GM19099 (cell line): ENCODE results near the gene RAB44.

Source experiments
- POLR2A ChIP-seq: IDR thresholded peaks from 3 replicates; pipeline ENCODE4 v1.6.1; 2011; ENCODE audit warnings: low read depth; ENCODE audit not compliant: insufficient read length; ENCODE audit errors: extremely low read depth

Gene RAB44

DNA sequence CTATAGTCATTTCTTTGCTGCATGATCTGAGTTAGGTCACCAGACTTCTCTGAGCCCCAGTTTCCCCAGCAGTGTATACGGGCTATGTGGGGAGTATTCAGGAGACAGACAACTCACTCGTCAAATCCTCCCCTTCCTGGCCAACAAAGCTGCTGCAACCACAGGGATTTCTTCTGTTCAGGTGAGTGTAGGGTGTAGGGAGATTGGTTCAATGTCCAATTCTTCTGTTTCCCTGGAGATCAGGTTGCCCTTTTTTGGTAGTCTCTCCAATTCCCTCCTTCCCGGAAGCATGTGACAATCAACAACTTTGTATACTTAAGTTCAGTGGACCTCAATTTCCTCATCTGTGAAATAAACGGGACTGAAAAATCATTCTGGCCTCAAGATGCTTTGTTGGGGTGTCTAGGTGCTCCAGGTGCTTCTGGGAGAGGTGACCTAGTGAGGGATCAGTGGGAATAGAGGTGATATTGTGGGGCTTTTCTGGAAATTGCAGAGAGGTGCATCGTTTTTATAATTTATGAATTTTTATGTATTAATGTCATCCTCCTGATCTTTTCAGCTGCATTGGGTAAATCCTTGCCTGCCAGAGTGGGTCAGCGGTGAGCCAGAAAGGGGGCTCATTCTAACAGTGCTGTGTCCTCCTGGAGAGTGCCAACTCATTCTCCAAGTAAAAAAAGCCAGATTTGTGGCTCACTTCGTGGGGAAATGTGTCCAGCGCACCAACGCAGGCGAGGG, 19.7 kb upstream of the RAB44 start:
- no peak for TF ChIP-seq POLR2A

DNA sequence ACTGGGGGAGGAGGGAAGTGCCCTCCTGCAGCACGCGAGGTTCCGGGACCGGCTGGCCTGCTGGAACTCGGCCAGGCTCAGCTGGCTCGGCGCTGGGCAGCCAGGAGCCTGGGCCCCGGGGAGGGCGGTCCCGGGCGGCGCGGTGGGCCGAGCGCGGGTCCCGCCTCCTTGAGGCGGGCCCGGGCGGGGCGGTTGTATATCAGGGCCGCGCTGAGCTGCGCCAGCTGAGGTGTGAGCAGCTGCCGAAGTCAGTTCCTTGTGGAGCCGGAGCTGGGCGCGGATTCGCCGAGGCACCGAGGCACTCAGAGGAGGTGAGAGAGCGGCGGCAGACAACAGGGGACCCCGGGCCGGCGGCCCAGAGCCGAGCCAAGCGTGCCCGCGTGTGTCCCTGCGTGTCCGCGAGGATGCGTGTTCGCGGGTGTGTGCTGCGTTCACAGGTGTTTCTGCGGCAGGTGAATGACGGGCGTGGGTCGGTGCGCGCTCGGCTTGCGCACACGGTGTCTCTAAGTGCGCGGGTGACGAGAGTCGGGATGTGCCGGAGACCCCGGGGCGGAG, 19.1 kb upstream of the RAB44 start, which contains the start of gene CDKN1A:
TSS of gene CDKN1A (plus strand) at position 227 of the 555 bp plus-strand sequence. CDS start 5,388 bp downstream, outside the sequence.
- peak; percentile 100 for TF ChIP-seq POLR2A

DNA sequence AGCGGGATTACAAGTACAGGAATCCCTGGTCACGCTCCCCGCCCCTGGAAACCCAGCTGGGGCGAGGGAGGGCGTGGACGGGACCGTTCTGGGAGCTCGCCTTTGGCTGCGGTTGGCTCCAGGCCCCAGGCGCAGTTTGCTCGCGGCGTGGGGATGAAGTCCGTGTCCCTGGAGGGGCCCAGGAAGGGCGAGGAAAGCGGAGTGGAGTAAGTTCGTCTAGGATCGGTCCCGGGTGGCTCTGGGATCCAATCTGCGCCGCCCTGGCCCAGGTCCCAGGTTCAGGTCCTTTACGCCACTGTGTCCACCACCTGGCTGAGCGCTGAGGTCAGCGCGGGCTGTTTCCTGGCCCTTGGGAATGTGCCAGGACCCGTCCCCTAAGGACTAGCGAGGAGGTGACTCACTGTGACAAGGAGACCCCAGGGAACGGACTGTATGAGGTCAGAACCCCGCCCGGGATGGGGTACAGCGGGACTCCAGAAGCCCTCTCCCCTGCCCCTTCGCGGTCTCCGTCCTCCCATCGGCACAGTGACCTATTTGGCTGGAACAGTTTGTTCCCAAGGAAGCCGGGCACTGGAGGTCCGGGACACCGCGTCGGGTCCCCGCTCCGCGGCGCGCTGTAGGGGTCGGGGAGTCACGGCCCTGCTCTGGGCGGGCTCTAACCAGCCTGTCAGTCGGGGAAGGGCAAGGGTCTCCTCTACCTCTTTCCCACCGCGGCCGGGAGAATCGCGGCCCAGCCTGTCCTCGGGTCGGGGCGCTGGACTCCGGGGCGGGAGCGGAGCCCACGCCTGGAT, 18.4 kb upstream of the RAB44 start:
- TF ChIP-seq POLR2A = no peak

DNA sequence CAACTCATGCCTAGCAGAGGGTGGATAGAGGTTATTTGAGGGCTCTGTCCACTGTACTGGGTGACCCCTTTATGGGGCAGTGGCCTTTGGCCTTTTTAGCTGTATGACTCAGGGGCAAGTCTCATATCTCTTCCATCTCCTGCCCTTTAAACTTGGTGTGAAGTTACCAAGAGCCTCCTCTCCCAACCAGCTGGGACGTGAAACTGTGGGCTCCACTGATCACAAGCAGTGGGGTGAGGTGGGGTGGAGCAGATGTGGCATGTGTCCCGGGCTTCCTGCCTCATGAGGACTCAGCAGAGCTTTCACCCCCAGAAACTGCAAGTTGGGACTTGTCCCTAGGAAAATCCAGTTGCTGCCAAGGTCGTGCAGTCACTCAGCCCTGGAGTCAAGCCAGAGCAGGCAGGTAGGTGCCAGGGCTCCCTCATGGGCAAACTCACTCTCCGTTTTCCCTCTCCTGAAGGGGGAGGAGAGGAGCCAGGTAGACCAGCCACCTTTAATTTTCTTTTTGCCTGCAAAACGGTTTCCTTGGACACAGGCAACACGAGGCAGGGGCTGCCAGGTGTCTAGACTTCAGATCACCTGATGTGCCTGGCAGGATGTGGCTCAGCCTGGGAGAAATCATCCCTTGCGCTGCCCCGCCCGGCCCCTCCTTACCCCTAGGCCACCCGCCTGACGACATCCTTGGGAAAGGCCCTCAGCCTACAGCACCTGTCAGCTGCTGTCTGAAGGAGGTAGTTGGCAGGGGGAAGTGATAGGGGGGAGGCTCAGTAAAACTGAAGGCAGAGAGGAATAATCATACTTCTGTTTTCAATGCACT, 15.1 kb upstream of the RAB44 start:
- TF ChIP-seq POLR2A = no peak

DNA sequence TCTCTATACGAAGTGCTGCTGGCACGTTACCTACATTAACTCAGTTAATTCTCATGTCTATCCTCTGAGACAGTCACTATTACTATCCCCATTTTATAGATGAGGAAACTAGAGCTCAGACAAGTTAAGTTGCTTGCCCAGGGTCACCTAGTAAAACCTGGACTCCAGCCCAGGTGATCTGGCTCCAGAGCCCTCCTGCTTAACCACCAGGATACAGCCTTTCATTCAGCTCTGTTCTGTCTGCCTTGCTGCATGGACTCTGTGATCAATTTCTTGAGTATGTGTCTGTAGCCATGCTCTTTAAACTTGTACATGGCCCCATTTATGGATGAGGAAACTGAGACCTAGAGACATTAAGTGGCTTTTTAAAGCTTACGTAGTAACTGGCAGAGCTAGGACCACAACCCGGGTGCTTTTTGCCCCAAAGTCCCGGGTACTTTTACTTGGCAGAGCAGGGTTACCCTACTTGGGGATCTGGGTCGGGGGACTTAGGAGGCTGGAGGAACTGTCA, 14.4 kb upstream of the RAB44 start:
- TF ChIP-seq POLR2A = no peak

DNA sequence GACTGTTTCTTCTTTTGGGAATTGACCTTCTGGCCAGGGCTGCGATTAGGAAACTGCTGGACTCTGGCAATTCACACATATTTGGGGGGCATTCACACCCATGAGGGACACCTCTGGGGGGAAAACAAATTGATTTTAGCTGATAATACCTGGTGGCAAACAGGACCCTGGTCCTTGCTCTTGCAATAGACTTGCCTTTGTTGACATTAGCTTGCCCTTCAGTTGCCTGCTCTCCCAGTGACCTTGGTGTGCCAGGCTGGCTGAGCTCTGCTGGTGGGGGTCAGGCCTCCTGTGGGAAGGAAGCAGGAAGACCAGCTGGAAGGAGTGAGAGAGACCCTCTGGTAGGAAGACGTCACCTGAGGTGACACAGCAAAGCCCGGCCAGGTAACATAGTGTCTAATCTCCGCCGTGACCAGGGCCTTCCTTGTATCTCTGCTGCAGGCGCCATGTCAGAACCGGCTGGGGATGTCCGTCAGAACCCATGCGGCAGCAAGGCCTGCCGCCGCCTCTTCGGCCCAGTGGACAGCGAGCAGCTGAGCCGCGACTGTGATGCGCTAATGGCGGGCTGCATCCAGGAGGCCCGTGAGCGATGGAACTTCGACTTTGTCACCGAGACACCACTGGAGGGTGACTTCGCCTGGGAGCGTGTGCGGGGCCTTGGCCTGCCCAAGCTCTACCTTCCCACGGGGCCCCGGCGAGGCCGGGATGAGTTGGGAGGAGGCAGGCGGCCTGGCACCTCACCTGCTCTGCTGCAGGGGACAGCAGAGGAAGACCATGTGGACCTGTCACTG, 13.8 kb upstream of the RAB44 start:
- peak; percentile 11 for TF ChIP-seq POLR2A

DNA sequence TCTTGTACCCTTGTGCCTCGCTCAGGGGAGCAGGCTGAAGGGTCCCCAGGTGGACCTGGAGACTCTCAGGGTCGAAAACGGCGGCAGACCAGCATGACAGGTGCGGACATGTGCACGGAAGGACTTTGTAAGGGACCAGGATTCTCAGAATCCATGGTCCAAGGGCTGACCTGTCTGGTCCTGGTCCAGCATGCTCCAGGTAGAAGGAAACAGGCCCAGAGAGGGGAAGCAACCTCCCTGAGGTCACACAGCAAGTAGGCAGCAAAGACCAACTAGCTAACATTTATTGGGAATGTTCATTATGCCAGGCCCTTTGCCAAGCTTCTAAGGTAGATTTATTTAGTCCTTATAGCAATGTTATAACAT, 13.2 kb upstream of the RAB44 start:
- TF ChIP-seq POLR2A = peak; percentile 11

DNA sequence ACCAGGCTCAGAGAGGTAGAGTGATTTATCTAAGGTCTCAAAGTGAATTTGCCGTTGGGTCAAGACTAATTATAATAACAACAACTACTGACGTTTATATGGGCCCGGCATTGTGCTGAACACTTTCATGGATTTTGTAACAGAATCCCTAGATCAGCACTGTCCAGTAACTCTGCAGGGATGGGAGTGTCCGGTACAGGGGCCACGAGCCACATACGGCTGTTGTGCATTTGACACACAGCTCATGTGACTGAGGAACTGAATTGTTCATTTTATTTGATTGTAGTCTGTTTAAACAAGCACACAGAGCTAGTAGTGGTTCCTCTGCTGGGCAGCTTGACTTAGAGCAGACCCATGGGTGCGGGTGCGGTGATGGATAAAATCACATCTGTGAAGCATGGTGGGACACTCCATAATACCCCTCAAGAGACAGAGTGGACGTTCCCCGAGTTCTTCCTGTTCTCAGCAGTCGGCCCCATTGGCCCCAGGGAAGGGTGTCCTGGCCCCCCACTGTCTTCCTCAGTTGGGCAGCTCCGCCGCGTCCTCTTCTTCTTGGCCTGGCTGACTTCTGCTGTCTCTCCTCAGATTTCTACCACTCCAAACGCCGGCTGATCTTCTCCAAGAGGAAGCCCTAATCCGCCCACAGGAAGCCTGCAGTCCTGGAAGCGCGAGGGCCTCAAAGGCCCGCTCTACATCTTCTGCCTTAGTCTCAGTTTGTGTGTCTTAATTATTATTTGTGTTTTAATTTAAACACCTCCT, 12.3 kb upstream of the RAB44 start:
- TF ChIP-seq POLR2A = no peak

DNA sequence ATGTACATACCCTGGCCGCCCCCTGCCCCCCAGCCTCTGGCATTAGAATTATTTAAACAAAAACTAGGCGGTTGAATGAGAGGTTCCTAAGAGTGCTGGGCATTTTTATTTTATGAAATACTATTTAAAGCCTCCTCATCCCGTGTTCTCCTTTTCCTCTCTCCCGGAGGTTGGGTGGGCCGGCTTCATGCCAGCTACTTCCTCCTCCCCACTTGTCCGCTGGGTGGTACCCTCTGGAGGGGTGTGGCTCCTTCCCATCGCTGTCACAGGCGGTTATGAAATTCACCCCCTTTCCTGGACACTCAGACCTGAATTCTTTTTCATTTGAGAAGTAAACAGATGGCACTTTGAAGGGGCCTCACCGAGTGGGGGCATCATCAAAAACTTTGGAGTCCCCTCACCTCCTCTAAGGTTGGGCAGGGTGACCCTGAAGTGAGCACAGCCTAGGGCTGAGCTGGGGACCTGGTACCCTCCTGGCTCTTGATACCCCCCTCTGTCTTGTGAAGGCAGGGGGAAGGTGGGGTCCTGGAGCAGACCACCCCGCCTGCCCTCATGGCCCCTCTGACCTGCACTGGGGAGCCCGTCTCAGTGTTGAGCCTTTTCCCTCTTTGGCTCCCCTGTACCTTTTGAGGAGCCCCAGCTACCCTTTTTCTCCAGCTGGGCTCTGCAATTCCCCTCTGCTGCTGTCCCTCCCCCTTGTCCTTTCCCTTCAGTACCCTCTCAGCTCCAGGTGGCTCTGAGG, 11.5 kb upstream of the RAB44 start:
- TF ChIP-seq POLR2A = no peak

DNA sequence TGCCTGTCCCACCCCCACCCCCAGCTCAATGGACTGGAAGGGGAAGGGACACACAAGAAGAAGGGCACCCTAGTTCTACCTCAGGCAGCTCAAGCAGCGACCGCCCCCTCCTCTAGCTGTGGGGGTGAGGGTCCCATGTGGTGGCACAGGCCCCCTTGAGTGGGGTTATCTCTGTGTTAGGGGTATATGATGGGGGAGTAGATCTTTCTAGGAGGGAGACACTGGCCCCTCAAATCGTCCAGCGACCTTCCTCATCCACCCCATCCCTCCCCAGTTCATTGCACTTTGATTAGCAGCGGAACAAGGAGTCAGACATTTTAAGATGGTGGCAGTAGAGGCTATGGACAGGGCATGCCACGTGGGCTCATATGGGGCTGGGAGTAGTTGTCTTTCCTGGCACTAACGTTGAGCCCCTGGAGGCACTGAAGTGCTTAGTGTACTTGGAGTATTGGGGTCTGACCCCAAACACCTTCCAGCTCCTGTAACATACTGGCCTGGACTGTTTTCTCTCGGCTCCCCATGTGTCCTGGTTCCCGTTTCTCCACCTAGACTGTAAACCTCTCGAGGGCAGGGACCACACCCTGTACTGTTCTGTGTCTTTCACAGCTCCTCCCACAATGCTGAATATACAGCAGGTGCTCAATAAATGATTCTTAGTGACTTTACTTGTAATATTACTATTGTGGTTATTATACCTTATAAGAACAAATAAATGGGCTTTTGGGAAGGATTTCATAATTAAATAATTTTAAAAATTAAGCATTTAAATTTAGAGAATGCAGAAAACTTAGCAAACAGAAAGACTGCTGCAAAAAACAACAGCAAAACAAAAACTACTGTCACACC, 10.7 kb upstream of the RAB44 start:
- peak; percentile 56 for TF ChIP-seq POLR2A

DNA sequence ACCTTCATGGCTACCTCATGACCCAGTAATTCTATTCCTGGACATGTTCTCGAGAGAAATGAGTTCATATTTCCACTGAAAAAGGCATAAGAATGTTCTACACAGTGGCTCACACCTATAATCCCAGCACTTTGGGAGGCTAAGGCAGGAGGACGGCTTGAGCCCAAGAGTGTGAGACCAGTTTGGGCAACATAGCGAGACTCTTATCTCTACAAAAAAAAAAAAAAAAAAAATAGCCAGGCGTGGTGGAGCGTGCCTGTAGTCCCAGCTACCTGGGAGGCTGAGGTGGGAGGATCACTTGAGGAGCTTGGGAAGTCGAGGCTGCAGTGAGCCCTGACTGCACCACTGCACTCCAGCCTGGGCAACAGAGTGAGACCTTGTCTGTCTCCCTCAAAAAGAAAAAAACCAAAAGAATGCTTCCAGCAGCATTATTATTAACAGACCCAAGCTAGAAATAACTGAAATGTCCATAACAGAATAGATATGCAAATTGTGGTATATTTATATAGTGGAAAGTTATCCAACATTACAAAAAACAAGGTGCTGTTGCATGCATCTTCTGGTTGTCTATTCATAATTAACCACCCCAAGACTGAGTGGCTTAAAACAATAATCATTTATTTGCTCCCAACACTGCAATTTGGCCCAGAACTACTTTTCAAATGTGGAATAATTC, 9.4 kb upstream of the RAB44 start:
- TF ChIP-seq POLR2A = peak; percentile 16

DNA sequence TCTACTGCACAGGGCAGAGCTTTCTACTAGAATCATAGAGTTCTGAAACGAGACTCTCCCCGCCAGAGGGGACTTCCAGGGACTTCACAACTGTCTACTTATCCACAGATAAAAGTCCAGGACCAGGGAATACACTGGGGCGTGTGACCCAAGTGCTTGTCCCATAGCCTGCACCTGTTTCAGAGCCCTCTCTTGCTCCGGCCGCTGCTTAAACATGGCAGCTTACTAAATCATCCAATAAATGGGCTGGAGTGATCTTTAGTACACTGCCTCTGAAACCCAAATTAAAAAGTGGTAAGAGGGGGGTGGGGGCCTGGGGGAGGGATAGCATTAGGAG, 8.9 kb upstream of the RAB44 start:
- TF ChIP-seq POLR2A = no peak

DNA sequence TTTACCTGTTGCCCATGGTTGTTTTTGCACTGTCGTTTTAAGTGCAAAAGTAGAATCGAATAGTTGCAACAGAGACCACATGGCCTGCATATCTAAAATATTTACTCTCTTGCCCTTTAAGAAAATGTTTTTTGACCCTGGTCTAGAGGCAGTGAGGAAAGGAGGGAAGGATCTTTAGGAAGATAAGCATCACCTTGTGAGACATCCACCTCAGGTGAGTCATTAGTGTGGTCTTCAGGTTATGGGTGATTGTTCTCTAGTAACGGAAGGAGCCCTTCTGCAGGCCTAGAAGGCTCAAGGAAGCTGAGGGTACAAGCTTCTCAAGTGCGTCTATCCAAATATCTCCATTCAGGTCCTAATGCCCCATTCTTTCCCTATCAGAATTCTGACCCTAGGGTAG, 6.6 kb upstream of the RAB44 start:
- TF ChIP-seq POLR2A = no peak
